Measurements from ENCODE around the gene LUM. TPM values are rescaled to one million over a fixed set of nuclear protein-coding genes. Genes with fewer than 3 reads are reported as not detected.

The LUM gene
- polyA plus RNA-seq, 1 of the 3 experiments (the other 2 are of a cell fraction) = 30.6 TPM

- TF ChIP-seq RAD21 (IDR thresholded peaks at IDR 0.05; ENCODE audit: low read length) (no peak), TEAD4 (IDR thresholded peaks at IDR 0.05; ENCODE audit: borderline replicate concordance, insufficient read depth) (peak; percentile 76; the same call in 1 of the 2 replicates), REST (IDR thresholded peaks at IDR 0.05; ENCODE audit: low read depth, low read length) (0 out of 2 replicates have a peak, but pooled peaks have one; percentile 27), MXI1 (IDR thresholded peaks at IDR 0.05; ENCODE audit: low read depth, low read length) (no peak), RXRA (IDR thresholded peaks at IDR 0.05; ENCODE audit: borderline replicate concordance, low read depth) (peak; percentile 91; the same call in 1 of the 2 replicates), EP300 (IDR thresholded peaks at IDR 0.05; ENCODE audit: borderline replicate concordance in 1 of 2, low read depth in 1 of 2, low read length in 1 of 2) (peak; percentile 42 to 69; a peak in 3 of 4 replicates), IRF3 (IDR thresholded peaks at IDR 0.05; ENCODE audit: low read depth, low read length) (no peak), SIN3A (IDR thresholded peaks at IDR 0.05; ENCODE audit: borderline replicate concordance, low read depth, low read length) (no peak), CTCF (IDR thresholded peaks at IDR 0.05) (no peak), ELF1 (IDR thresholded peaks at IDR 0.05) (no peak), FOSL2 (IDR thresholded peaks at IDR 0.05; ENCODE audit: borderline replicate concordance, low read depth) (peak; percentile 75), RFX5 (IDR thresholded peaks at IDR 0.05; ENCODE audit: low read length) (no peak), NRF1 (IDR thresholded peaks at IDR 0.05; ENCODE audit: low read depth, low read length) (no peak), GABPA (IDR thresholded peaks at IDR 0.05; ENCODE audit: low read depth) (no peak)
Observed at GRCh38 chr12:91098941-91099340, 12.4 kb downstream of the LUM start (continued).

GRCh38 chr12:91098461-91098860 is 12.8 kb downstream of the LUM start:
- Histone ChIP-seq H3K9me3 (no peaks in the 10 kb centered on the region), H4K20me1 (ENCODE audit: insufficient read depth) (no peaks in the 10 kb centered on the region), H3K4me1 (ENCODE audit: control insufficient read depth in 1 of 2, insufficient read depth in 2 of 2, low read depth in 1 of 2, low read length in 1 of 2) (peaks cover 0 to 14% of the 10 kb centered on the region in 2 experiments; a peak in 3 of 4 replicates), H3K9me2 (no peaks in the 10 kb centered on the region), H3K9ac (peak overlapping the region; percentile 4; the same call in 1 of the 2 replicates), H3K36me3 (replicated peaks in 1 of 2; ENCODE audit: control insufficient read depth in 1 of 2, insufficient read depth in 2 of 2, low read length in 1 of 2) (peaks cover 2 to 8% of the 10 kb centered on the region in 2 experiments), H3K79me2 (ENCODE audit: insufficient read depth) (no peaks in the 10 kb centered on the region), H2AFZ (ENCODE audit: low read depth) (peak overlapping the region; percentile 39; the same call in 1 of the 2 replicates), H3K27me3 (ENCODE audit: insufficient read depth) (no peaks in the 10 kb centered on the region), H3F3A (replicated peaks; ENCODE audit: insufficient read depth) (peaks cover 5% of the 10 kb centered on the region), H3K4me2 (no peak overlapping the region), H3K27ac (ENCODE audit: low read depth in 2 of 2, low read length in 1 of 2) (peak overlapping the region; percentile 76 to 83; a peak in 3 of 4 replicates), H3K4me3 (ENCODE audit: low read depth in 2 of 2, low read length in 1 of 2) (no peak overlapping the region)
- TF ChIP-seq FOXM1 (IDR thresholded peaks at IDR 0.05; ENCODE audit: low read depth) (0 out of 2 replicates have a peak, but pooled peaks have one; percentile 1), IRF3 (IDR thresholded peaks at IDR 0.05; ENCODE audit: low read depth, low read length) (no peak)
- CTCF ChIA-PET = interaction anchor here (0.6 to 1.4 kb wide), 3 partner anchors 10 to 505 kb away, joined by 3 to 4 read pairs (median 3); no protein-coding TSS in a partner anchor
- POLR2A ChIA-PET = no interaction called here
- no peak for DNase-seq
